K562 (cell line): Measurements from ENCODE around the gene ANKH. TPM values are rescaled to one million over a fixed set of nuclear protein-coding genes. Genes with fewer than 3 reads are reported as not detected.

ENCODE experiments used
- ATAC-seq: fragments of 200-7000 bp; cut with Tn5 transposase; 3 replicates; pipeline ENCODE4 v1.9.1; 2020; ENCODE audit warnings: moderate library complexity
- BruUV-seq: library from RNA; stranded (reverse); fragments of 400-500 nt; replicated peaks from 2 replicates; lab custom pipeline; 2021; lab: Mats Ljungman, UMichigan
- CTCF ChIA-PET: fragments of 300-600 bp; formaldehyde crosslinking; extraction: SDS; loops from one replicate; lab custom pipeline; 2021; ENCODE audit warnings: low intra/inter-chr PET ratio; lab: Yijun Ruan, JAX
- POLR2A ChIA-PET: fragments of 300-600, 350-650 bp; sonication (Branson Sonifier 250); formaldehyde crosslinking; extraction: SDS; loops from one replicate; lab custom pipeline; 2021; ENCODE audit warnings: antibody characterized with exemption, inconsistent platforms; lab: Yijun Ruan, JAX
- DNase-seq, 4 experiments: peaks; one replicate each; pipeline versions ENCODE4 v3.0.0 to v3.0.0-alpha.2; 2011 to 2018; ENCODE audit warnings: low spot score in 3 of 4, mixed read lengths in 3 of 4; ENCODE audit errors: extremely low read depth in 1 of 4
- FAIRE-seq: peaks from 2 replicates; lab custom pipeline; 2011; peaks lifted over from hg19 to GRCh38; lab: Jason Lieb, UNC
- H2AFZ ChIP-seq: 2 replicates; pipeline ENCODE4 v1.6.0; 2011; ENCODE audit warnings: low read depth, low read length, control low read depth, inconsistent platforms
- H3K27ac ChIP-seq: fragments of 200-600 bp; 3 replicates; pipeline ENCODE4 v1.8.0; 2011; ENCODE audit warnings: low read depth, mild to moderate bottlenecking, control low read depth, inconsistent platforms, low read length, moderate library complexity, mixed read lengths; ENCODE audit errors: extremely low read depth
- H3K27me3 ChIP-seq, 2 experiments: fragments of 300-600 bp in 1 of 2; 2 replicates in 1 of 2; 3 replicates in 1 of 2; pipeline versions ENCODE4 v1.6.0 to v1.8.0; 2011; ENCODE audit warnings: inconsistent platforms in 2 of 2, low read length in 2 of 2, mild to moderate bottlenecking in 1 of 2, mixed read lengths in 1 of 2, moderate library complexity in 1 of 2; ENCODE audit not compliant: control insufficient read depth in 2 of 2, insufficient read depth in 2 of 2
- H3K36me3 ChIP-seq: fragments of 300-600 bp; 3 replicates; pipeline ENCODE4 v1.8.0; 2011; ENCODE audit warnings: mild to moderate bottlenecking, low read length, inconsistent platforms; ENCODE audit not compliant: control insufficient read depth, insufficient read depth
- H3K4me1 ChIP-seq, 2 experiments: fragments of 200-600 bp in 1 of 2; replicated peaks in 1 of 2; 2 replicates in 1 of 2; 3 replicates in 1 of 2; pipeline versions ENCODE4 v1.5.1 to v1.8.0; 2011; ENCODE audit warnings: inconsistent platforms in 2 of 2, low read length in 2 of 2, mild to moderate bottlenecking in 1 of 2, mixed read lengths in 1 of 2, moderate library complexity in 1 of 2; ENCODE audit not compliant: control insufficient read depth in 2 of 2, insufficient read depth in 2 of 2
- H3K4me2 ChIP-seq: 2 replicates; pipeline ENCODE4 v1.6.1; 2011; ENCODE audit warnings: low read length, control low read depth, inconsistent platforms, mixed read lengths; ENCODE audit not compliant: insufficient read depth
- H3K4me3 ChIP-seq: fragments of 200-600 bp; sonication (generic), shearing (Covaris generic); 2 replicates; pipeline ENCODE4 v1.5.1; 2016; ENCODE audit warnings: control low read depth, inconsistent platforms
- H3K79me2 ChIP-seq: fragments of 200-600 bp; 3 replicates; pipeline ENCODE4 v1.8.0; 2011; ENCODE audit warnings: low read length, inconsistent platforms; ENCODE audit not compliant: control insufficient read depth, insufficient read depth
- H3K9ac ChIP-seq, 2 experiments: 2 replicates each; pipeline versions ENCODE4 v1.6.0 to v1.6.1; 2011; ENCODE audit warnings: low read depth in 2 of 2, low read length in 2 of 2, control low read depth in 1 of 2, inconsistent platforms in 1 of 2, mild to moderate bottlenecking in 1 of 2, mixed read lengths in 1 of 2; ENCODE audit not compliant: insufficient read depth in 1 of 2
- H3K9me1 ChIP-seq: one replicate; pipeline ENCODE4 v1.6.0; 2011; ENCODE audit warnings: inconsistent platforms, mild to moderate bottlenecking, low read length, moderate library complexity; ENCODE audit not compliant: control insufficient read depth, insufficient read depth
- H3K9me3 ChIP-seq: replicated peaks from 2 replicates; pipeline ENCODE4 v1.5.1; 2011; ENCODE audit warnings: low read depth, low read length, inconsistent platforms; ENCODE audit not compliant: control insufficient read depth, insufficient read depth
- H4K20me1 ChIP-seq: replicated peaks from 2 replicates; pipeline ENCODE4 v1.6.1; 2011; ENCODE audit warnings: low read length, inconsistent platforms, mixed read lengths; ENCODE audit not compliant: control insufficient read depth, insufficient read depth
- FOXK2 ChIP-seq, 2 experiments: fragments of 450-650 bp; IDR thresholded peaks in 1 of 2; conservative IDR thresholded peaks in 1 of 2; 2 replicates each; pipeline ENCODE4 v1.6.1; 2016; ENCODE audit warnings: low read depth in 2 of 2, mild to moderate bottlenecking in 1 of 2
- MXI1 ChIP-seq: IDR thresholded peaks from 2 replicates; pipeline ENCODE4 v1.6.1; 2011; ENCODE audit warnings: low read depth, mild to moderate bottlenecking, improper control_type of control experiment, low read length
- NR2C2 ChIP-seq, 2 experiments: fragments of 200-800 bp in 1 of 2; sonication (Bioruptor generic) in 1 of 2; sonication (generic) in 1 of 2; formaldehyde crosslinking in 1 of 2; IDR thresholded peaks; 2 replicates each; pipeline versions ENCODE4 v1.6.1 to v1.8.0; 2016 to 2022; ENCODE audit warnings: mild to moderate bottlenecking in 1 of 2, missing compliant biosample characterization in 1 of 2, missing genetic modification characterization in 1 of 2, missing genetic modification reagents in 1 of 2
- ZBTB1 ChIP-seq: sonication (generic); formaldehyde crosslinking; IDR thresholded peaks from 2 replicates; pipeline ENCODE4 v1.8.1; 2023; ENCODE audit warnings: missing genetic modification reagents, low read depth, mild to moderate bottlenecking, borderline replicate concordance
- ZNF324 ChIP-seq: fragments of 250-450 bp; sonication (Bioruptor Pico); IDR thresholded peaks from 2 replicates; pipeline ENCODE4 v1.4.0; 2020; ENCODE audit warnings: mild to moderate bottlenecking
- WGBS: fragments of 100-300 bp; shearing (Covaris generic); methylation state at CpG from one replicate; pipeline ENCODE4 v1.1.6; 2016; ENCODE audit warnings: low coverage, mixed read lengths; ENCODE audit not compliant: insufficient coverage; ENCODE audit errors: missing lambda C conversion rate; 5-methylcytosine and 5-hydroxymethylcytosine counted together
- in situ Hi-C: fragments of 300-500 bp; cut with MboI; formaldehyde crosslinking; loops from 4 replicates; pipeline ENCODE4 v1.15.0; 2018; ENCODE audit warnings: inconsistent platforms, mixed read lengths
- intact Hi-C: fragments of 100-400 bp; cut with micrococcal nuclease; formaldehyde crosslinking; loops from 2 replicates; pipeline ENCODE4 v1.14.2; 2022
- polyA plus RNA-seq, 8 experiments: library from polyadenylated mRNA; depleted of rRNA in 4 of 8; stranded (reverse) in 5 of 8; unstranded in 3 of 8; fragments of >200 nt; fragmentation: Nextera tagmentation in 2 of 8; fragmentation: Illumina TruSeq in 1 of 8; extraction: Ambion mirVana in 2 of 8; extraction: Trizol in 1 of 8; gene quantifications; 2 replicates each; pipeline versions ENCODE4 v1.2.1 to v1.2.3, GENCODE V29; 2011 to 2014; ENCODE audit warnings: inconsistent platforms in 1 of 8, missing spikeins in 1 of 8
- total RNA-seq, 7 experiments: library from RNA; depleted of rRNA in 6 of 7; stranded (reverse); fragments of >200 nt in 6 of 7; fragmentation: Illumina TruSeq in 2 of 7; extraction: Trizol in 2 of 7; gene quantifications; 2 replicates each; pipeline versions ENCODE4 v1.2.1 to v1.2.3, GENCODE V29; 2011 to 2021; ENCODE audit warnings: low replicate concordance in 1 of 7
- TF ChIP-seq, protein P1 (sequence below): fragments of 450-650 bp; formaldehyde crosslinking; IDR thresholded peaks from 2 replicates; pipeline ENCODE4 v1.4.0; 2020; ENCODE audit warnings: mild to moderate bottlenecking, moderate library complexity

Gene ANKH
- total and polyA plus RNA-seq, 9 of the 15 experiments (the other 6 are each of a cell fraction or from before 2014, with no cell fraction given), result 0.79 to 12.2 (median 4.5) TPM

GRCh38 chr5:14806456-14806855 is 65.1 kb downstream of the ANKH start:
- Histone ChIP-seq H4K20me1 (no peaks in the 10 kb centered on the region), H3K4me3 (no peak overlapping the region), H3K27me3 (no peaks in the 10 kb centered on the region; a peak in 2 of 5 replicates), H3K36me3 (no peaks in the 10 kb centered on the region), H3K79me2 (no peaks in the 10 kb centered on the region), H3K4me2 (no peak overlapping the region), H2AFZ (no peak overlapping the region), H3K9me3 (no peaks in the 10 kb centered on the region; the same call in 1 of the 2 replicates), H3K9me1 (no peaks in the 10 kb centered on the region), H3K4me1 (peaks cover 0 to 4% of the 10 kb centered on the region in 2 experiments; a peak in 1 of 5 replicates), H3K9ac (no peak overlapping the region), H3K27ac (no peak overlapping the region)
- WGBS, result 10% methylated on average over 7 of the region's 7 CpGs
- intact Hi-C loops, result no loop called here
- BruUV-seq, result no TSS peak
- POLR2A ChIA-PET, result no interaction called here
- in situ Hi-C loops, result no loop called here
- CTCF ChIA-PET, result no interaction called here
- no peak for FAIRE-seq
- no peak for ATAC-seq
- TF ChIP-seq NR2C2 (CRISPR knock-in tag; IDR thresholded peaks at IDR 0.05) (no peak), NR2C2 (tag; IDR thresholded peaks at IDR 0.05) (peak; percentile 55; the same call in 1 of the 2 replicates), FOXK2 (conservative IDR thresholded peaks at IDR 0.05 in 1 of 2, IDR thresholded peaks at IDR 0.05 in 1 of 2; ENCODE audit: low read depth in 2 of 2) (no peak), MXI1 (no peak), ZNF324 (CRISPR knock-in tag) (no peak), ZBTB1 (peak; percentile 89; the same call in 1 of the 2 replicates)
- TF ChIP-seq, protein P1, sequence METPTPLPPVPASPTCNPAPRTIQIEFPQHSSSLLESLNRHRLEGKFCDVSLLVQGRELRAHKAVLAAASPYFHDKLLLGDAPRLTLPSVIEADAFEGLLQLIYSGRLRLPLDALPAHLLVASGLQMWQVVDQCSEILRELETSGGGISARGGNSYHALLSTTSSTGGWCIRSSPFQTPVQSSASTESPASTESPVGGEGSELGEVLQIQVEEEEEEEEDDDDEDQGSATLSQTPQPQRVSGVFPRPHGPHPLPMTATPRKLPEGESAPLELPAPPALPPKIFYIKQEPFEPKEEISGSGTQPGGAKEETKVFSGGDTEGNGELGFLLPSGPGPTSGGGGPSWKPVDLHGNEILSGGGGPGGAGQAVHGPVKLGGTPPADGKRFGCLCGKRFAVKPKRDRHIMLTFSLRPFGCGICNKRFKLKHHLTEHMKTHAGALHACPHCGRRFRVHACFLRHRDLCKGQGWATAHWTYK (CRISPR knock-in tag), result 0 out of 2 replicates have a peak, but pooled peaks have one; percentile 74
- peak in 1 of 4 experiments; percentile 3 for DNase-seq
